D341Med (cell line): Measurements from ENCODE around the gene TNFRSF1B.

Experiments
- DNase-seq: peaks from one replicate; pipeline ENCODE4 v3.0.0; 2012; ENCODE audit warnings: low spot score

Gene TNFRSF1B

DNA sequence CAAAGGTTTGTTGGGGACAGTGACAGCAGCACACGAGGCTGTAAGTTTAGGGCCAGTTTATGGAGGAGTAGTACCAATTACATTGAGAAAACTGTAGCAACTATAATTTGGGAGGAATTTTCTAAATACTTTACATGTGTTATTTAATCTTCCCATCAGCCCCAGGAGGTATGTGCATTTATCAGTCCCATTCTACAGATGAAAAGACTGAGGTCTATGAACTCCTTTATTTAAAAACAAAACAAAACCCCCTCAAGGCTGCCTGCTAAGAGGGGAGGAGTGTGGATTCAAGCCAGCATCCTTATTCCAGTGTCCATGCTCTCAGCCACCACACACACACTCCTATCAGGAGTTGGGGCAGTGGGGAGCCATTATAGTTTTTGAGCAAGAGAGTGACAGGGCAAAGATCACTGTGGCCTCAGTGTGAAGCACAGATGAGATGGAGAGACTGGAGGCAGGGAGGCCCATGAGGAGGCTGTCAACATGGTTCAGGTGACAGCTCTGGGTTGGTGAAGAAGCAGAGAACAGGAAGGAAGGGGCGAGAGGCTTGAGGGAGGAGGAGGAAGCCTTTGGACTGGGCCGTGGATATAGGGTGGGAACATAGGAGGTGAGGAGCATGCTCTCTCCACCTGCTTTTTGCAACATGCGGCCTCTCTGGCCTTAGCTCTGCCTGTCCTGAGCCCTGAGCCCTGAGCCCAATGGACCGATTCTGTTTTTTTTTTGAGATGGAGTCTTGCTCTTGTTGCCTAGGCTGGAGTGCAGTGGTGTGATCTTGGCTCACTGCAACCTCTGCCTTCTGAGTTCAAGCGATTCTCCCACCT, 9.7 kb downstream of the TNFRSF1B start:
- DNase-seq = no peak

- no peak for DNase-seq
Observed at GRCh38 chr1:12177156-12177998, 10.6 kb downstream of the TNFRSF1B start.

DNA sequence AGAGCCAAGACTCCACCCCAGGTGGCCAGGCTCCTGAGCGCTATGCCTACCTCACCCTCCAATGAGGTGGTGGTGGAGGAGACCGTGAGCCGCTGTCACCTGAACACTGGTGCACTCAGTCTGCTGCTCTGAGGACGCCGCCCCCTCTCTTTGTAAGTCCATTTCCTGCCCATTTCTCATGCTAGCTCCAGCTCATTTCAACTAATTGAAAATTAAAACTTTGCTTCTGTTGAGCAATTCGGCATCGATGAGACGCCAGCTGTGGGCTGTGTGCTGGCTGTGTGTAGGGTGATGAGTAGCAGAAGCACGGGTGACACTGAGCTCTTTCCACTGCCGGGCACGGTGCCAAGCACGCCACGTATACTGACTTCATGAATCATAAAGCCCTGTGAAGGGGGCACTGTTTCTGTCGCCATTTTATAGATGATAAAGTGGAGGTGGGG, 11.2 kb downstream of the TNFRSF1B start:
- DNase-seq = no peak

- no peak for DNase-seq
Observed at GRCh38 chr1:12178511-12178910, 11.7 kb downstream of the TNFRSF1B start.

DNA sequence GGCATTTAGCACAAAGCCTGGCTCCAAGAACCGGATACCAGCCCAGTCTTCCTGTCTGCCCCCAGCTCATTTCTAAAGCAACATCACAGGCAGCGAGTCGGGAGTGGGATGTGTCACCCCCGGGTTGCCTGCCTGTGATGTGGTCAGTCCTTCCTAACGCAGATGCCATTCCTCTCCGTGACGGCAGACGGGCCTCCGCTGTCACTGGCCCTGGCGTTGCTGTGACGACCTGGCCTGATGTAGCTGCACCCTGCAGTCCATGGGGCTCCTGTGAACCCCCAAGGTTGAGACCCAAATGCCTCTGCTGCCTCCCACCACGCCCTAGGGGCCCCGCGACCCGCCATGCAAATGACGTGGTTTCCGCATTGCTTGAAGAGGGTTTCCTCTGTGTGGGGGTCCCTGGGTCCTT, 12.3 kb downstream of the TNFRSF1B start:
- no peak for DNase-seq

DNA sequence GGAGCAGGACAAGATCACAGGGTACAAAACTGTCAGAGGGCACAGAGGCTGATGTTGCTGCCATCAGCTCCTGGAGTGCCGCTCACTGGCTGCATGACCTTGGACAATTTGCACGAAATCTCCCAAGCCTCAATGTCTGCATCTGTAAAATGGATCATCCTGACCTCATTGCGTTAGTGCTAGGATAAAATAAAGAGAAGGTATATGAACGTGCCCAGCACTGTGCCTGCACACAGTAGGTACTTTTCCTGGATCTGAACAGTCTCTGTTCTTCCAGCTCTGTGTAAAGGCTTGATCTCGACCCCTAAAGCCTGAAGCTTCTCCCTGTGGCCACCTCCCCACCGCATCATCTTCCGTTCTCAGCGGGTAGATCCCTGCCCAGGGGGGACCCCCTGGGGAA, 12.9 kb downstream of the TNFRSF1B start:
- no peak for DNase-seq

DNA sequence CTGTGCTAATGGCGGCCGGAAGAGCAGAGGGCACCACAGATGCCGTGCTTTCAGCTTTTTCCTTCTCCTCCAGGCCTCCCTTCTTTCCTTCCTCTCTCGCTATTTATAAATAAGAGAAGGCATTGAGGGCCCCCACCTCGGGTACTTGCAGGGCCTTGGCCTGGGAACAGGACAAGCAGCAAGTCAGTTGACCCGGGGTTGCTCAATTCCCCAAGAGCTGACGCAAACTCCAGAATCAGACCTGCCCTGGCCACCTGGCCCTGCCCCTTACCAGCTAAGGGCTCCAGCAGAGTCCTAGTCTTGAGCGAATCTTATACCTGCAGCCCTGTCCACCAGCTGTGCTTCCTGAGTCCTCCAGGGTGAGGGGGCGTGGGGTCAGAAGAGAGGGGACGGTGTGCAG, 13.5 kb downstream of the TNFRSF1B start:
- no peak for DNase-seq

DNA sequence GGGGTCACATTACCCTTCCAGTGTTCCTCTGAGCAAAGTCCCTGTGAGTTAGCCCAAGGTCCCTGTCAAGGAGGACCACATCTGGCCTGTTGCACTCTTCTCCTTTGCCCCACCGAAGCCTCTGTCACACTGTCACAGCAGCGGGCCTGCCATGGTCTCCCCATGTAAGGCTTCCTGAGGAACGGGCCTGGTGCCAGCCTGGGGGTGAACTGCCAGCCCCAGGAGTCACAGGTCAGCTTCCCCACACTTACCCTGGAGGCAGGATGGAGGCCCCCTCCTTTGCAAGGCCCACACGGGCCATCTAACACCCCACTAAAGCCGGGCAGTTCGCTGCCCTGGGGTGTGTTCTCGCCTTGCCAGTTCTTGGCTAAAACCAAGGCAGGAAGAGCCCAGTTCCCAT, 14.1 kb downstream of the TNFRSF1B start:
- DNase-seq = no peak

DNA sequence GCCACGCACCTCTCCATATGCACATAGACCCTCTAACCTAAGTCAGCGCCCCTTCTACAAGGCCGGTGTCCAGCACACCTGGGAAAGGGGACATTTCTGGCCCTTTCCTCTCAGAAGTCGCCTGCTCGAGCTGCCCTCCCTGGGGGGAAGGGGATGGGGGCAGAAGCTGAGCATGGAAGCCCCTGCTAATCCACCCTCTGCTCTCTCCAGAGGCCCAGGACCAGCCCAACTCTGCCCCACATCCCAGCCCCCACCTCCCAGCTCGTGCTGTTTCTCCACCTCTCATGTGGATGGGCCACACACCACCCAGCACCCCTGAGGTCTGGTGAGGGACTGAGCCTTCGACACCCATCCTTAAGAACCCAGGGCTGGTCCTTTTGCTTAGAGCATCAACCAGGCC, 14.8 kb downstream of the TNFRSF1B start:
- no peak for DNase-seq

DNA sequence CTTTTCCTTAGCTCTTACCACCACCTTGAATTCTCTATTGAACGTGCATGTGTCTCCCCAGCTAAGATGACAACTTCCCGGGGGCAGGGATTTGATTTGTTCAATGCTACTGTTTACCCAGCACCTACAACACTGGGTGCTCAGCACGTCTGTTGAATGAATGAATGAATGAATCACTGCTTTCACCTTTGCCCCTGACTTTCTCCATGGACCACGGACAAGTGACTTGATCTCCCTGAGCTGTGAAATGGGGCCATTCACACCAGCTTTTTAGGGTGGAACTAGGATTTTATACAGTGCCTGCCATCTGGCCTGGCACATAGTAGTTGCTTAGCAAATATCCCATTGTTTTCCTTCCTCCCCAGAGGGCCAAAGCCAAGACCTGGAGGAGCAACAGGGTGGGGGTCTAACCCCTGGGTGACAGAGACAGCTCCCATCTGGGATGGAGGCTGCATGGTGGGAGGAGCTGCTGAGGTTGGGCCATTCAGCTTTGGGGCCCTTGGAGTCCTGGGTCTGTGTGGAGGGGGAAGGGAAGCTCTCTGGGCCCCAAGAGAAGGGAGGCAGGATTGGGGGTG, 15.7 kb downstream of the TNFRSF1B start:
- DNase-seq = no peak

DNA sequence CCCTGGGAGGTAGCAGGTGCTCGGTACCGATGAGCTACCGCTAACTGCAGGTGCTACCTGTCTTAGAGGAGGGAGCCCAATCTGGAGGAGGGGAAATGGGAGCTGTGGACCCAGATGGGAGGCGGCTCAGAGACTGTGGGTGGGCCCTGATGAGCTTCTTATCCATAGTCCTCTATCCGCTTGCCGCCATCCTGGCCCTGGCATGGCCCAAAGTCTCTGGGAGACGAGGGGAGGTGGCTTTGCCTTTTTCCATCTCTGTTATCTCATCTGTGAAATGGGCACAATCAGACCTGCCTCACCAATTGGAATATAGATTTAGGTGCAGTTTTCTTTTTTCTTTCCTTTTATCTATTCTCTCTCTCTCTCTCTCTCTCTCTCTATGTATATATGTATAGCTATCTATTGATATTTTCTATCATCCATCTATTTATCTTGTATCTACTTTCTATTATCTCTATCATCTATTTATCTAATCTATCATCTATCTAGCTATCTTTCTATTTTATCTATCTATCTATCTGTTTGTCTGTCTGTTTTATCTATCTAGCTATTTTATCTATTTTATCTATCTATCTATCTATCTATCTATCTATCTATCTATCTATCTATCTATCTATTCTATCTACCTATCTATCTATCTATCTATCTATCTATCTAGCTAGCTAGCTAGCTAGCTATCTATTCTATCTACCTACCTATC, 16.5 kb downstream of the TNFRSF1B start:
- DNase-seq = no peak

DNA sequence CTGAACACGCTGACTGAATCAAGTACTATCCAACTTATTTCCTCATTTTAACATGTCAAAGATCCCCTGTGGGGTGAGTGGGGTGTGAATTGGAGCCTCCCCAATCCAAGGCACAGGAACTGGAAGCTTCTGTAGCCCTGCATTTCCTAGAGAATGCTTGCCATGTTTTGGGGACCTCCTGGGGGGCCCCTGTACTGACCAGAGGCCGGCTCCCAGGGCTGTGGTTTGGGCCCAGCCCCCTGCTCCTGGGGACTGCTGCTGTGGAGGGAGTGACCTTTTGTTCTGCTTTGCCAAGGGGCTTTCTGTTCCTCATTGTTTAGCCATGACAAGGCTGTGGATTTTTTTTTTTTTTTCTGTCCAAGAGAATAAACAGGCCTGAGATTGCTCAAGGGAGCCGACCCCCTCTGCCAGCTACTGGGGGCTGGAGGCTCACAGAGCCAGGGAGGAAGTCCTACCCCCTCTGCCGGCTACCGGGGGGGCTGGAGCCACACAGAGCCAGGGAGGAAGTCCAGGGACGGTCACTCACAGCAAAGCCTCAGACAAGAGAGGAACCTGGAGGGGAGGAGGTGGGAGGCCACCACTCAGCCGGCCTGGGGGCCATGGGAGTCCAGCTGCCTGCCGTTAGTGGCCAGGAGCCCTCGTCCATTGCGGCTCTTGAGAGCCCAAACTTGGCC, 17.4 kb downstream of the TNFRSF1B start:
- no peak for DNase-seq

DNA sequence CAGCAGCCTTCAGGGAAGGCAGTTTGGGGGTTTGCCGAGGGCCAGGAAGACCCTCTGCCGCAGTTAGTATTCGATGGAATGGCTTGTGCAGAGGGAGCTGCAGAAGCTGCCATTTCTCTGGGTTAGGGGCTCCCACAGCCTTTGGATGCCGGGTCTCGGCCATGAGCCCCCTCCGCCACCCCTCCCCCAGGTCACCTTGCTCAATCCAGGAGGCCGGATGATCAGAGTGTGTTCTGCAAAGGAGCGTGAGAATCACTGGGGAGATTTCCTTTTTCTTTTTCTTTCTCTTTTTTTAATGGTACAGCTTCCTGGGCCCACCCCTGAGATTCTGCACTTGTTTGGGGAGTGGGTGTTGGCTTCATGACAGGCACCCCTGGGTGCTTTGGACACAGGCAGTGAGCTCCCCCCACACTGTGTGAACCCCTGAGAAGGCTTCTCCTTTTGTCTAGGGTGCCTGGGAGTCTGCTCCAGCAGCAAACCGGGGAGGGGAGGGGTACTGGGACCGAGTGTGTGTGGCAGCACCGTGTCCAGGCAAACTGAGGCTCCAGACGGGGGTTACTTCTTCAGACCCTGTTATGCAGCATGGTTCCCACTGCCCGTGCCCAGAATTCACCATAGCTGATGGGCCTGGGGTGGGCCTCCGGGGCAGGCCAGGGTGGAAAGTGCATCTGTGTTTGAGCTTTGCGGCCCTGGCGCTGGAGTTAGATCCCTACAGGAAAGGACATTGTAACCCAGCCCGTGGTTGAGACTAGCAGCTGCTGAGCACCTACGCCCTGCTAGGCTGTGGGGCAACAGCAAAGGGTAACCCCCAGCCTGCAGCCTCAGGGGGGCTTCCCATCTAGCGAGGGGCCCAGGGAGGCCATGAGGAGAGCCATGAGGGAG, 18.5 kb downstream of the TNFRSF1B start:
- DNase-seq = no peak

DNA sequence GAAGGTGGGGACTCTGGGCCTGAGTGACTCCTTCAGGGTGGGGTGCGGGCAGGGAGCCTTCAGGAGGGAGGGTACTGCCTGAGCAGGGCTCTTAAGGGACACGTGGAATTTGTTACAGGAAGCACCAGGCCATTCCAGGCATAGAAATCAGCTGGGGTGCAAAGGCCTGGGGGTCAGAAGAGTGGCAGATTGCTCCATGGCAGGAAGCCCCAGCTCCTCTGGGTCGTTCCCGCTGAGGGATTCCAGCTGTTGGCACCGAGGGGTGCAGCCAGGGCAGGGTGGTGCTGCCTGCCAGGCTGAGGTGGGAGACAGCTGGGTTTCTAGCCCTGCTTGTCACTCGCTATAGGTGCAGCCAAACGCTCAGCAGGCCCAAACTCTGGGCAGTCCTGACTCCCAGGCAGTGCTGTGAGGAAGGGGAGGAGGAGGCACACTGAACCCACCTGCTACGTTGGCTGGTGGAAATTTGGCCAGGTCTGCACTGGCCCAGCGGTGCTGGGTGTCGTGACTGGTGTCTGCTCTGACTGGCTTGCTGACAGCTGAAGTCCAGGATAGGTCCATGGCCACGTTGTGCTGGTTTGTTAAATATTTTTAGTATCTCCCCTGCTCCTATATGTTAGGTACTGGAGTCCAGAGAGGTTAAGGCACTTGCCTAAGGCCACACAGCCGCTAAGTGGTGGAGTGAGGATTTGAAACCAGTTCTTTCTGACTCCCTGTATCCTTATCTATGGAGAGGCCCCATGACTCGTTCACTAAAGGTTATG, 19.3 kb downstream of the TNFRSF1B start:
- DNase-seq = no peak

- DNase-seq = no peak
Observed at GRCh38 chr1:12186679-12186985, 19.8 kb downstream of the TNFRSF1B start.

GRCh38 chr1:12188115-12188514, 21.3 kb downstream of the TNFRSF1B start:
- no peak for DNase-seq

DNA sequence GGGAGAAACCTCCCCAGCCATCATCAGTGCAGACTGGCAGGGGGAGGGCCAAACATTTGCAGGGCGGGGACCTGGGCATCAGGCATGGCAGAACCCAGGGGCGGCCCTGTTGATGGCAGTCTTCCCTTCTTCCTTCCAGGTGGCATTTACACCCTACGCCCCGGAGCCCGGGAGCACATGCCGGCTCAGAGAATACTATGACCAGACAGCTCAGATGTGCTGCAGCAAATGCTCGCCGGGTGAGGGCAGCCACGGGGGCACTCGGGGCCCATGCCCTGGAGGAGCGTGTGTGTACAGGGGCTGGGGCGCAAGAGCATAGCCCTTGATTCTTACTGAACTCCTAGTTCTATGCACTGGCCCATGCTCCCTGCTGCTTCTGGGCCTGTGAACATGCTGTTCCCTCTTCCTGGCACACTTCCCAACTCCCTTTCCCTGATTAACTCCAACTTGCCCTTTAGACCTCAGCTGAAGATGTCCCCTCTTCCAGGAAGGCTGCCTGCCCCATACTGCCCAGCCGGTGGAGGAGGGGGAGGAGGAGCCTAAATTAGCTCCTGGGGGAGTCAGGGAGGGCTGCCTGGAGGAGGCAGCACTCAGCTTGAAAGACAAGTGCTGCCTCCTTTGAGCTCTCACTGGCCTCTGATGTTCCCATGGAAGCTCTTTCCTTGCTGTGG, 22.0 kb downstream of the TNFRSF1B start:
- DNase-seq = no peak

DNA sequence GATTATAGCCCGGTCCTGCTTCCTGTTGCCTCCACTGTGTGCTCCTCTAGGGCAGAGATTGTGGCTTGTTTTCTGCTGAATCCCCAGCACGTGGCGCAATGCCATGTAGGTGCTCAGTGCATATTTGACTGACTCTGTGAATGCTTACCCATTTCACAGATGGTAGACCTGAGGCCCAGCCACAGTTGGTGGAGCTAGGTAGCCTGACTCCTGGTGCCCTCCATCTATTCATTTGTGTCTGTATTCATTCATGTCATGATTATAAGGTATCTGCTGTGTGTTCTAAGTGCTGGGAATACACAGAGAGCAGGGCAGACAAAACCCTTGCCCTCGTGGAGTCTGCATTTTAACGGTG, 22.5 kb downstream of the TNFRSF1B start:
- DNase-seq = no peak

- no peak for DNase-seq
Observed at GRCh38 chr1:12191242-12192032, 24.6 kb downstream of the TNFRSF1B start.
